A673 (cell line): Measurements from ENCODE around the gene DCC.

ENCODE experiments used
- CTCF ChIP-seq: fragments of 300-800, 200-600 bp; sonication (generic); conservative IDR thresholded peaks from 2 replicates; pipeline ENCODE4 v1.5.1; 2017; ENCODE audit warnings: low read depth, mild to moderate bottlenecking, antibody characterized with exemption, low read length, moderate library complexity, mixed read lengths
- EZH2 ChIP-seq: fragments of 200-600 bp; sonication (generic); IDR thresholded peaks from 2 replicates; pipeline ENCODE4 v1.6.1; 2017; ENCODE audit warnings: borderline replicate concordance, low read depth, mild to moderate bottlenecking, mixed read lengths, antibody characterized with exemption, low read length; ENCODE audit not compliant: poor library complexity, severe bottlenecking

GRCh38 chr18:52979892-52980291, 639.9 kb downstream of the DCC start:
- no peak for TF ChIP-seq CTCF
- no peak for TF ChIP-seq EZH2
